HG02938 (cell line): ENCODE data around the gene STXBP6.
A peak's percentile ranks its signal among the peaks of the same experiment; 100 is the strongest.
"Not testable (repeated sequence)": the region's sequence is repeated elsewhere in the genome, so short reads cannot be mapped to it uniquely, and the experiment has no call there.

Experiments
- ATAC-seq: cut with Tn5 transposase; IDR thresholded peaks from one replicate; pipeline ENCODE4 v1.9.1; 2021; ENCODE audit warnings: mild to moderate bottlenecking, moderate library complexity; ENCODE audit not compliant: unreplicated experiment

Gene STXBP6

GRCh38 chr14:24959791-24960331, 90.1 kb downstream of the STXBP6 start:
- peak; percentile 93 for ATAC-seq

GRCh38 chr14:24958271-24958670, 91.7 kb downstream of the STXBP6 start:
- no peak for ATAC-seq

- no peak for ATAC-seq
Observed at GRCh38 chr14:24957814-24958213, 92.1 kb downstream of the STXBP6 start.

GRCh38 chr14:24956104-24956503, 93.8 kb downstream of the STXBP6 start:
- ATAC-seq: no peak

GRCh38 chr14:24954700-24955037, 95.3 kb downstream of the STXBP6 start:
- ATAC-seq: no peak

GRCh38 chr14:24954037-24954699, 95.8 kb downstream of the STXBP6 start:
- peak; percentile 97 for ATAC-seq

GRCh38 chr14:24952851-24953666, 96.9 kb downstream of the STXBP6 start:
- no peak for ATAC-seq

GRCh38 chr14:24948261-24948847, 101.6 kb downstream of the STXBP6 start:
- ATAC-seq: no peak

- no peak for ATAC-seq
Observed at GRCh38 chr14:24947131-24947530, 102.8 kb downstream of the STXBP6 start.

- no peak for ATAC-seq
Observed at GRCh38 chr14:24944800-24945199, 105.1 kb downstream of the STXBP6 start.

GRCh38 chr14:24943024-24943423, 106.9 kb downstream of the STXBP6 start:
- ATAC-seq: no peak

- no peak for ATAC-seq
Observed at GRCh38 chr14:24941719-24942118, 108.2 kb downstream of the STXBP6 start.

GRCh38 chr14:24940213-24940783, 109.6 kb downstream of the STXBP6 start:
- no peak for ATAC-seq

- no peak for ATAC-seq
Observed at GRCh38 chr14:24938593-24938992, 111.4 kb downstream of the STXBP6 start.

- ATAC-seq: no peak
Observed at GRCh38 chr14:24937300-24937699, 112.6 kb downstream of the STXBP6 start.

GRCh38 chr14:24936773-24937172, 113.2 kb downstream of the STXBP6 start:
- not testable (repeated sequence) for ATAC-seq

GRCh38 chr14:24935796-24936195, 114.2 kb downstream of the STXBP6 start:
- ATAC-seq: no peak

- no peak for ATAC-seq
Observed at GRCh38 chr14:24928386-24928900, 121.5 kb downstream of the STXBP6 start.

- ATAC-seq: no peak
Observed at GRCh38 chr14:24927809-24928208, 122.1 kb downstream of the STXBP6 start.

GRCh38 chr14:24925771-24926374, 124.1 kb downstream of the STXBP6 start:
- ATAC-seq: no peak

- ATAC-seq: no peak
Observed at GRCh38 chr14:24924544-24924943, 125.4 kb downstream of the STXBP6 start.
